Nephron (organoid): ENCODE measurements around the gene TBC1D13.

ENCODE experiments used
- H3K27ac Mint-ChIP-seq, 3 experiments: 2 replicates each; pipeline ENCODE4 v1.8.0; 2020; ENCODE audit warnings: mixed read lengths in 3 of 3, mild to moderate bottlenecking in 2 of 3, moderate library complexity in 1 of 3
- H3K27me3 Mint-ChIP-seq: 2 replicates; pipeline ENCODE4 v1.8.0; 2021; ENCODE audit warnings: low read depth, mild to moderate bottlenecking, moderate library complexity, mixed read lengths
- H3K36me3 Mint-ChIP-seq: 2 replicates; pipeline ENCODE4 v1.8.0; 2020; ENCODE audit warnings: low read depth, mixed read lengths
- H3K4me1 Mint-ChIP-seq: 2 replicates; pipeline ENCODE4 v1.8.0; 2020; ENCODE audit warnings: mixed read lengths
- H3K4me3 Mint-ChIP-seq, 3 experiments: 2 replicates each; pipeline ENCODE4 v1.8.0; 2020; ENCODE audit warnings: mild to moderate bottlenecking in 3 of 3, mixed read lengths in 3 of 3, moderate library complexity in 2 of 3
- H3K9me3 Mint-ChIP-seq: 2 replicates; pipeline ENCODE4 v1.8.0; 2020; ENCODE audit warnings: mixed read lengths
- CTCF ChIP-seq, 3 experiments: fragments of 200-600 bp; sonication (generic); IDR thresholded peaks; one replicate each; pipeline ENCODE4 v1.5.0; 2021; ENCODE audit warnings: antibody characterized with exemption in 3 of 3; ENCODE audit not compliant: unreplicated experiment in 3 of 3

TBC1D13 gene

DNA sequence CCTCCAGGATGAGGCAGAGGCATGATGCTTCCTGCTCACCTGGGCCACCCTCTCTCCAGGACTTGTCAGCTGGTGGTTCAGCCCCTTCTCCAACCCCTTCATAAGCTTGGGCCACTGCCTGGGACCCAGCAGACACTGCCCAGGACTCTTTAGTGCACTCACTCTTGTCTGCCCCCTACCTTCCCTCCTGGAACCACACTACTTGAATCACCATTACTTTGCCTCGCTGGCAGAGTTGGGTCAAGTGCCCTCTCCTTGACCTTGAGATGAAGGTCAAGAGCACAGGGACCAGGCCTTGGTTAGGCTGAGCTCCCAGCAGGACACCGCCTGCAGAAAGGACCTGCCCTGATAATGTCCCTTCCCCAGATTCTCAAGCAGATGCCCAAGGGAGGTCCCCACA is 22.8 kb downstream of the TBC1D13 start:
- Mint-ChIP-seq H3K36me3 (peaks cover 19% of the 10 kb centered on the region), H3K4me1 (no peaks in the 10 kb centered on the region), H3K27ac (no peak overlapping the region), H3K4me3 (no peak overlapping the region), H3K27me3 (no peaks in the 10 kb centered on the region), H3K9me3 (no peaks in the 10 kb centered on the region)
- TF ChIP-seq CTCF (IDR thresholded peaks at IDR 0.05; ENCODE audit: unreplicated experiment in 3 of 3): no peak

DNA sequence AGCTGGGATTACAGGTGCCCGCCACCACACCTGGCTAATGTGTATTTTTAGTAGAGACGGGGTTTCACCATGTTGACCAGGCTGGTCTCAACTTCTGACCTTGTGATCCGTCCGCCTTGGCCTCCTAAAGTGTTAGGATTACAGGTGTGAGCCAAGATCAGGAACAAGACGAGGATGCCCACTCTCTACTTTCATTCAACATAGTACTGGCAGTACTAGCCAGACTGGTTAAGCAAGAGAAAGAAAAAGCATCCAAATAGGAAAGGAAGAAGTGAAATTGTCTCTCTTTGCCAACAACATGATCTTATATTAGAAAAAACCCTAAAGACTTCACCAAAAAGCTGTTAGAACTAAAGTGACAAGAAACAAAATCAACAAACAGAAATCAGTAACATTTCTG is 23.8 kb downstream of the TBC1D13 start:
- Mint-ChIP-seq H3K27ac (no peak overlapping the region), H3K27me3 (peaks cover 3% of the 10 kb centered on the region), H3K4me3 (no peak overlapping the region), H3K9me3 (no peaks in the 10 kb centered on the region), H3K4me1 (no peaks in the 10 kb centered on the region), H3K36me3 (peaks cover 16% of the 10 kb centered on the region)
- TF ChIP-seq CTCF (IDR thresholded peaks at IDR 0.05; ENCODE audit: unreplicated experiment in 3 of 3): no peak

DNA sequence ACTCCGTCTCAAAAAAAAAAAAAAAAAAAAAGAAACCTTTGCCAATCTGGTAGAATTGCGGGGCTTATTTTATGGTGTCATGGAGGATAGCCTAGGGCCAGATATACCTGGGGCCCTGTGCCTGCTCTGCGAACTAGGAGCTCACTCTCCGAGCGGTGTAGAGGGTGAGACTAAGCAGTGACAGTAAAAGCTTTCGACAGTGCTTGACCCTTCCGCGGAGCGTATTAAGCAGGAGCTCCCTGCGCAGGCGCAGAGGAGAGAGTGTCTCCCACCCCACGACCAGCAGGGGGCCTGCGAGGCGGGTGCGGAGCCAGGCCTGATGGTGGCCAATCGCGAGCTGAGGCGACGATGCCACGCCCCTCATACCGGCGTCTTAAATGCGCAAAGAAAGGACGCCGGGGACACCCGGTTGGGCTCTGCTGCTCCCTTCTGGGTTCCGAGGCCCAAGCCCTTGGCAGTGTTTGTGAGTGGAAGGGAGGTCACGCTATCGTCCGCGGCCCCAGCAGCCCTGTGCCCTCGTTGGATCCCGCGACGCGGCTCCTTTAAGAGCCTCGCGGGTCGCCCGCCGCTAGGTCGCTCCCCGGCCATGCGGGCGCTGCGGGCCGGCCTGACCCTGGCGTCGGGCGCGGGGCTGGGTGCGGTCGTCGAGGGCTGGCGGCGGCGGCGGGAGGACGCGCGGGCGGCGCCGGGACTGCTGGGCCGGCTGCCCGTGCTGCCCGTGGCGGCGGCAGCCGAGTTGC is 31.2 kb downstream of the TBC1D13 start, which contains the start of gene ENDOG:
Gene ENDOG (plus strand): TSS at position 402 of the 740 bp plus-strand sequence. CDS start 185 bp downstream, at position 587.
- Mint-ChIP-seq H3K4me3 (peak within 1 kb of the TSS; percentile 82 to 91 (median 89)), H3K27me3 (peaks cover 3% of the 10 kb centered on the region), H3K36me3 (peaks cover 8% of the 10 kb centered on the region), H3K4me1 (peaks cover 7% of the 10 kb centered on the region), H3K27ac (peak within 1 kb of the TSS; percentile 60 to 94 (median 84)), H3K9me3 (no peaks in the 10 kb centered on the region)
- TF ChIP-seq CTCF (IDR thresholded peaks at IDR 0.05; ENCODE audit: unreplicated experiment in 3 of 3): peak; percentile 97

GRCh38 chr9:128818839-128819715 is 32.0 kb downstream of the TBC1D13 start:
- no peak for TF ChIP-seq CTCF (IDR thresholded peaks at IDR 0.05; ENCODE audit: unreplicated experiment in 3 of 3)
- peaks cover 8% of the 10 kb centered on the region for H3K36me3 Mint-ChIP-seq
- peak overlapping the region; percentile 81 to 91 (median 89) for H3K4me3 Mint-ChIP-seq
- H3K9me3 Mint-ChIP-seq: no peaks in the 10 kb centered on the region
- H3K27me3 Mint-ChIP-seq: peaks cover 3% of the 10 kb centered on the region
- H3K27ac Mint-ChIP-seq: peak overlapping the region in 2 of 3 experiments; percentile 23 to 34
- peaks cover 7% of the 10 kb centered on the region for H3K4me1 Mint-ChIP-seq

DNA sequence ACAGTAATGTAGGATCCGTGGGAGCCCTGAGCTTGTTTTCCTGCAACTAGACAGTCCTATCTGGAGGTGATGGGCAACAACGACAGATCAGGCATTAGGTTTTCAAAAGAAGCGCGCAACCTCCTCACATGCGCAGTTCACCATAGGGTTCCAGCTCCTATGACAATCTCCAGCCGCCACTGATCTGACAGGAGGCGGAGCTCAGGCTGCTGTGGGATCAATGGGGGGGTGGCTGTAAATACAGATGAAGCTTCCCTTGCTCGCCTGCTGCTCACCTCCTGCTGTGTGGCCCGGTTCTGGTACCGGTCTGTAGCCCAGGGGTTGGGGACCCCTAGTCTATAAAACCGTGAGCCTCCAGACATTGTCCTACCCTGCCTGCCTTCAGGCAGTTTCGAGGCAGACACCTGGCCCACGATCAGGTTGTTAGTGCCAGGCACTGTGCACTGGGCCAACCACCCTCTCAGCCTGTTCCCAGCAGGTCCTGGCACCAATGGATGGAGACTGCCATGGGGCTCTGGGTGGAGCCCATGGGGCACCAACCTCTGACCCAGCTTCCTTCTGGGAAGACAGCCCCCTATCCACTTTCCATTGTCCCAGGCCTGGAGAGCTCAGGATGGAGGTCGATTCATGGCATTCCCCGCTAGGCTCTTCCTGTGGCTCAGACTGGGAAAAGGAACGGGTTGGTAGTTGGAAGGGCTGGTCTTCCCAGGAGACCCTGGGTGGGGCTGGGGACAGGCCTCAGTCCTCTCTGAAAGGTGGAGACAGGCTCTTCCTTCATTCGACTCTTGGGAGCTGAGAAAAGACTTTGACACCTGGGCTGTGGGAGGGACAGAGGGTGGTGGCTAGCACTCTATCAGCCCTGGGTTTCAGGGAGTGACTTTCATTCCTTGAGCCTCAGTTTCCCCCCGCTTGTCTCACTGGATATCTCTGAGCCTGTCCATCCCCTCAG is 32.9 kb downstream of the TBC1D13 start:
- H3K36me3 Mint-ChIP-seq: peaks cover 12% of the 10 kb centered on the region
- TF ChIP-seq CTCF (IDR thresholded peaks at IDR 0.05; ENCODE audit: unreplicated experiment in 3 of 3): no peak
- H3K9me3 Mint-ChIP-seq: no peaks in the 10 kb centered on the region
- peaks cover 7% of the 10 kb centered on the region for H3K4me1 Mint-ChIP-seq
- peaks cover 3% of the 10 kb centered on the region for H3K27me3 Mint-ChIP-seq
- peak overlapping the region in 1 of 3 experiments; percentile 23 for H3K27ac Mint-ChIP-seq
- peak overlapping the region; percentile 81 to 91 (median 89) for H3K4me3 Mint-ChIP-seq
